Measurements from ENCODE around the gene HDDC2. TPM values are rescaled to one million over a fixed set of nuclear protein-coding genes. Genes with fewer than 3 reads are reported as not detected.

The HDDC2 gene
- polyA plus RNA-seq (ENCODE audit: insufficient read length in 12 of 12), result 10 to 100 TPM in 11 of 12 donors, not detected in 1; 51.3 to 66.9 (median 58.3) TPM
- long read RNA-seq, donor 1, transcript HDDC2-201 (5 exons, 1,350 nt), result minor isoform, 20 of 61 reads
- long read RNA-seq, donor 1, transcript HDDC2-202 (6 exons, 918 nt), result major isoform, 25 of 61 reads
- long read RNA-seq, donor 1, transcript HDDC2-208 (1 exons, 3,529 nt), result minor isoform, 8 of 61 reads
- long read RNA-seq, donor 1, partial matches to known transcripts, result 7 of 61 reads
- long read RNA-seq, donor 1, other reads (novel, unspliced or antisense), result 0 of 61 reads
- long read RNA-seq, donor 2, transcript HDDC2-201 (5 exons, 1,350 nt), result major isoform, 18 of 37 reads
- long read RNA-seq, donor 2, transcript HDDC2-208 (1 exons, 3,529 nt), result minor isoform, 5 of 37 reads
- long read RNA-seq, donor 2, transcript HDDC2-202 (6 exons, 918 nt), result minor isoform, 12 of 37 reads
- long read RNA-seq, donor 2, partial matches to known transcripts, result 0 of 37 reads
- long read RNA-seq, donor 2, other reads (novel, unspliced or antisense), result 0 of 37 reads
- long read RNA-seq, donor 3, transcript HDDC2-202 (6 exons, 918 nt), result minor isoform, 7 of 22 reads
- long read RNA-seq, donor 3, transcript HDDC2-201 (5 exons, 1,350 nt), result major isoform, 12 of 22 reads
- long read RNA-seq, donor 3, partial matches to known transcripts, result 0 of 22 reads
- long read RNA-seq, donor 3, other reads (novel, unspliced or antisense), result 0 of 22 reads
- long read RNA-seq, donor 4, transcript HDDC2-201 (5 exons, 1,350 nt), result major isoform, 6 of 11 reads
- long read RNA-seq, donor 4, partial matches to known transcripts, result 0 of 11 reads
- long read RNA-seq, donor 4, other reads (novel, unspliced or antisense), result 0 of 11 reads
- long read RNA-seq, donor 5, transcript HDDC2-208 (1 exons, 3,529 nt), result minor isoform, 5 of 85 reads
- long read RNA-seq, donor 5, transcript HDDC2-201 (5 exons, 1,350 nt), result major isoform, 20 of 85 reads
- long read RNA-seq, donor 5, transcript HDDC2-202 (6 exons, 918 nt), result minor isoform, 8 of 85 reads
- long read RNA-seq, donor 5, partial matches to known transcripts, result 0 of 85 reads
- long read RNA-seq, donor 5, other reads (novel, unspliced or antisense), result 52 of 85 reads
- long read RNA-seq, donor 6, transcript HDDC2-202 (6 exons, 918 nt), result minor isoform, 6 of 37 reads
- long read RNA-seq, donor 6, transcript HDDC2-201 (5 exons, 1,350 nt), result major isoform, 10 of 37 reads
- long read RNA-seq, donor 6, partial matches to known transcripts, result 6 of 37 reads
- long read RNA-seq, donor 6, other reads (novel, unspliced or antisense), result 13 of 37 reads
- long read RNA-seq, donor 7, transcript HDDC2-201 (5 exons, 1,350 nt), result major isoform, 14 of 18 reads
- long read RNA-seq, donor 7, partial matches to known transcripts, result 0 of 18 reads
- long read RNA-seq, donor 7, other reads (novel, unspliced or antisense), result 0 of 18 reads
- long read RNA-seq, donor 8, transcript HDDC2-201 (5 exons, 1,350 nt), result major isoform, 14 of 33 reads
- long read RNA-seq, donor 8, transcript HDDC2-208 (1 exons, 3,529 nt), result minor isoform, 8 of 33 reads
- long read RNA-seq, donor 8, transcript HDDC2-202 (6 exons, 918 nt), result minor isoform, 10 of 33 reads
- long read RNA-seq, donor 8, partial matches to known transcripts, result 0 of 33 reads
- long read RNA-seq, donor 8, other reads (novel, unspliced or antisense), result 0 of 33 reads
- long read RNA-seq, donor 9, transcript HDDC2-202 (6 exons, 918 nt), result major isoform, 6 of 16 reads
- long read RNA-seq, donor 9, transcript HDDC2-201 (5 exons, 1,350 nt), result major isoform, 6 of 16 reads
- long read RNA-seq, donor 9, partial matches to known transcripts, result 0 of 16 reads
- long read RNA-seq, donor 9, other reads (novel, unspliced or antisense), result 0 of 16 reads
- long read RNA-seq, donor 10, transcript HDDC2-202 (6 exons, 918 nt), result minor isoform, 9 of 30 reads
- long read RNA-seq, donor 10, transcript HDDC2-201 (5 exons, 1,350 nt), result major isoform, 13 of 30 reads
- long read RNA-seq, donor 10, transcript HDDC2-208 (1 exons, 3,529 nt), result minor isoform, 6 of 30 reads
- long read RNA-seq, donor 10, partial matches to known transcripts, result 0 of 30 reads
- long read RNA-seq, donor 10, other reads (novel, unspliced or antisense), result 0 of 30 reads
- long read RNA-seq, donor 11, transcript HDDC2-202 (6 exons, 918 nt), result minor isoform, 11 of 43 reads
- long read RNA-seq, donor 11, transcript HDDC2-208 (1 exons, 3,529 nt), result minor isoform, 5 of 43 reads
- long read RNA-seq, donor 11, transcript HDDC2-201 (5 exons, 1,350 nt), result major isoform, 27 of 43 reads
- long read RNA-seq, donor 11, partial matches to known transcripts, result 0 of 43 reads
- long read RNA-seq, donor 11, other reads (novel, unspliced or antisense), result 0 of 43 reads

DNA sequence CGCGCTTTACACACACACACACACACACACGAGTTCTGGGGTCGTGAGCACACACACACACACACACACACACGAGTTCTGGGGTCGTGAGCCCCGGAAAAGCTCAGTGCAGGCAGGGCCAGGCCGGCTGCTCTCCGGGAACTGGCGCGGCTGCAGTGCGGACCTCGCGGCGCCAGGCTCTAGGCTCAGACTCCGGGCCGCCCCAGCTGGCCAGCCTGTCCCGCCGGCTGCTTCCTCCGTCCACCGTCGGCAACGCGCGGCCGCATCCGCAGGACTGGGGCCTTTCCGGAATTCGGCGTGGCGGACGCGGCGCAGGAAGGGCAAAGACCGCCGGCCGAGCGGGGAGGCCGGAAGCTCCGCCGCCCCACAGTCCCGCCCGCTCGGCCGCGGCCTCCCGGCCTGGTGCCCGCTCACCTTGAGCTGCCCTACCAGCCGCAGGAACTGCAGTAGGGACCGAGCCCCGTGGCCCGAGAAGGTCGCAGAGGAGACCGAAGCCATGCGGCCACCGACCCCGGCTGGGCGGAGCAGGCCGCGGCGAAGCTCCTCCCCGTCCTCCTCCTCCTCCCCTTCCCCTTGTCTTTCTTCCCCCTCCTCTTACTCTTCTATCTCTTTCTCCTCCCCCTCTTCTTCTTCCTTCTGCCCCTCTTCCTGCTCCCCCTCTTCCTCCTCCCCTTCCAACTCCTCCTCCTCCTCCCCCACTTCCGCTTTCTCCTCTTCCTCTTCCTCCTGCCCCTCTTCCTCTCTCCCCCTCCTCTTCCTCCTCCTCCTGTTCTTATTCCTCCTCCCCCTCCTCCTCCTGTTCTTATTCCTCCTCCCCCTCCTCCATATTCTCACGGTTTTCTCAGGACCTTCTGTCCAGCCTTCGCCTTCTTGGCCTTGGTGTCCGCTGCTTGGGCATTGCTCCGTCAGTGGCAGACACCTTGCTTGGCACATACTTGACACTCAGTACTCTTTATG lies at the start of gene HDDC2:
Gene HDDC2 (minus strand): TSS at position 533 of the 957 bp plus-strand sequence. CDS start 35 bp downstream, at position 498.
- DNase-seq, result peak; percentile 73

- no peak for DNase-seq
Observed at GRCh38 chr6:125346926-125347563, 45.3 kb upstream of the HDDC2 start.

DNA sequence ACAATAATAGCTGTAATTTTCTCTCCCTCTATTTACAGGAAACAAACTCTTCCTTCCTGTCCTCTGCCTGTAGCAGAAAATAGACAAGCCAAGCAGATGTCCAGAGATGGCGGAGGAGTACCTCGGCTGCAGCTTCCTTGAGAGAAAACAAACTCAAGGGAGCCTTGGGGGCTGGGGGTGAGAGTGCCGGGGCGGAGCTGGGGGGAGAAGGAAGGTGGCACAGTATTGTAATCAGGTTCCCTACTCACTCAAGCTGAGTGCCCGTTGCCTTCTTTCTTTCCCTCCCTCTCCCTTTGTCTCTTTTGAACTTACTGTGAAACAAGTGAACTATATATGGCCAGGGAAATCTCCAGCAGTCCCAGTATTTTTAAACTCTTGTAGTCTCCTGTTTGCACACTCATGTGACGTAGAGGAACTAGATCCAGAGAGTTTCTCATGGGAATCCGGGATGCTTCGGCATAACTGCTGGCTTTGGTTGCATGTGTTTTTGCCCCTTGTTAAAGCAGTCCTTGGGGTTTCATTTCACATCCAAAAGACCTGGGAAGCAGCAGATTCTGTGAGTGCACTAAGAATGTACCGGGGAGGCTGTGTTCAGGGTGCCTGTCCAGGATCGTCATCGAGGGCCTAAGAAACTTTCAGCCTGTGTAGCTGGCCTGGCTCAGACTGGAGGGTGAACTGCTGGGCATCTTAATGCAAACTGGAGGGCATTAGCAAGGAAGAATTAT lies 44.6 kb upstream of the HDDC2 start:
- no peak for DNase-seq

GRCh38 chr6:125341460-125341859 lies 39.7 kb upstream of the HDDC2 start:
- DNase-seq, result no peak

DNA sequence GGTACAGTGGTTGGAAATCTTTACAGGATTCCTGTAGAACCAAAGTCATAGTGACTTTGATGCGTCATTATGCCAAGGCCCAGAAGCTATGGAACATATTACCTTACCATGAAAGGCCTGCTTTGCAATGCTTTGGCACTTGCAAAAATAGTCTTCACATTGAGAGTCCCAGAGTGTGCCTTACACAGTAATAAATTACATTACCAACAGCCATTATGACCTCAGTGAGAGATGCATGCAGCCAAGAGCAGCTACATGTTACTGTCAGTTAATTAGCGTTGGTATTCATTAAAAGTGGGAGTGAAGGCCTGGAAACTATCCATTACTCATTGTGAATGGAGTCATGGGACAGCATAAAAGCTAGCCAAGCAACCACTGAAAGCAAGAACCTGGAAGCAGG lies 39.2 kb upstream of the HDDC2 start:
- no peak for DNase-seq

DNA sequence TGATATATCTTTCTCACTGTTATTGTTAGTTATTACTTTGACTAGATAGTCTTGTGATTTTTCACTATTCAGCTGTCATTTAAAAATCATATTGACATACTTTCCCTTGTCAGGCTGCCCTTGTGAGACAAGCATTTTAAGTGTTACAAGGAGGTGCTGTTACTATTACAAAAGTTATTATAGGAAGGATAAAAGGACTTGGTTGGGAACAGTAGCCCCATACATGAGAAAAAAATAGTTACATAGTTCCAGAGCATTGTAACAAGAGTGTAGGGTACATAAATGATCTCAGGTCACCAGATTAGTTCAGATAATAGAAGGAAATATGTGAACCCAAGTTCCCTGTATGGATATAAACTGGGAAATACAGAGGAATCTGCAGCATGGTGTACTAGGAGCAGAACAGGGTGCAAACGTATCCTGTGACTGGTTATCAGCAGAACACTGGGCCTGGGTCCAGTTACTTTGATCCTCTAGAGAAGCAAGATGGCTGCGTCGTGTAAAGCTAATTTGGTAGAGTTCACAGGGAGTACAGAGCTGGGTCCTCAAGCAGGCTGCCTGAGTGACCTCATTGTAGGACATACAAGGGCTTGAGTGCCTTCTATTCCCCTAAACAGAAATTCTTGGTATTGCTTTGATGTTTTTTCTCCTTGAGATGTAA lies 38.5 kb upstream of the HDDC2 start:
- DNase-seq, result no peak

DNA sequence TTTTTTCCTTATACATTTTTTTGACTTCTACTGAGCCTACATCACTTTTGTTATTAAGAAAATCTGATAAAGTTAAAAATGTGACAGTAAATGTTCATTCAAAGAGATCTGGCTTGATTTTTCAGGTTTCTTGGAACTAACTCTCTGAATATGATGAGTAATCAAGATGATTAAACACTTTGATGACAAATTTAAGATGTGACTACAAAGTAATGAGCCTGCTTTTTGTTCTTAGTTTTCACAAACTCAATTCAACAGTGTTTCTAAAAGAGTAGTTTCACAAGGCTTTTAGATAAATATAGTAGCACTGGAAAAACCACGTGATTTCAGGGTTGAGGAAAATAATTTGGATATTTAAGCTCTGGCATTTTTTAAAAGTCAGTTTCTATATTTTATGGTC lies 37.9 kb upstream of the HDDC2 start:
- no peak for DNase-seq

DNA sequence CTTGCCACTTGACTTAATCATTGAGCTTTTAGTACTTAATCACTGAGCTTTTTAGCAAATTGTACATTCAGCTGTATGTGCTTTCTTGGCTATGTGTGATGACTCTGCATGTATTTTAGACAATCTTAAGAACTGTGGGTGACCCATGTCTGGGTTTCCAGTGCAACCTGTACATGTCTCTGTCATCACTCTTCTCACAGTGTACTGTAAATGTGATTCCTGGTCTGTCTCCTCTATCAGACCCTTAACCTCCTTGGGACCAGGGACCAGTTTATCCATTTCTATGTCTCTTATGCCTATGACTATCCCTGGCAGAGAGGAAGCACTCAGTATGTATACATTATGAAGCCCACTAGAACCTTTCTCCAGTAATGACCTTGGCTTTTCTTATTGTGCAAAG lies 36.6 kb upstream of the HDDC2 start:
- DNase-seq, result no peak

GRCh38 chr6:125337706-125338105 lies 35.9 kb upstream of the HDDC2 start:
- DNase-seq, result no peak

DNA sequence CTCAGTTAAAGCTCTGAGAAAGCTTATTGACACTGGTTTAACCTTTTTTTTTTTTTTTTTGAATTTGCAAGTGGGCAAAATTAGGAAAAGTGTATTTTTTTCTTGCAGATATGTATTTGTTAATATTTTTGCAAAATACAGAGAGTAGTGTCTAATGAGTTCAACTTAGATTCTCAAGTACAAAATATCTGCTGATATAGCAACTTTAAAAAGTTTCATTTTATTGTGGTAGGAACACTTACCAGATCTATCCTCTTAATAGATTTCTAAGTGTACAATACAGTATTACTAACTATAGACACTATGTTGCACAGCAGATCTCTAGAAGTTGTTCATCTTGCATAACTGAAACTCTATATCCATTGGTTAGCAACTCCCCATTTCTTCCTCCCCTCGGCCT lies 30.9 kb upstream of the HDDC2 start:
- DNase-seq, result no peak

DNA sequence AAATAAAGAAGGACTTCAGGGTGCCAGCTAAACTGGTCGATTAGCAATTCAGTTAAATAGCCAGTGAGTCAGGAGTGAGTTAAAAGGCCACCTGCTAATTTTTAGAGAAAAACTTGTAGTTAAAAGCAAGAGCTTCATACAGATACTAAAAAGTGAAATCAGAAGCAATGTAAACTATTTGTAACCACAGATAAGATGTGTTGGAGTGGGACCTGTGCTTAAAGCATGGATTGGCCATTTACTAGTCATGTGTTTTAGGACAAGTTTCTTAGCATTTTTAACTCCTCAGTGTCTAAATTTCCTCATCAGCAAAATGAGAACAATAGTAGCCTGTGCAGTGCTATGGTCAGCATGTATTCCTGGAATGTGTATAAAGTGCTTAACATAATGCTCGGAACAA lies 23.8 kb upstream of the HDDC2 start:
- no peak for DNase-seq

DNA sequence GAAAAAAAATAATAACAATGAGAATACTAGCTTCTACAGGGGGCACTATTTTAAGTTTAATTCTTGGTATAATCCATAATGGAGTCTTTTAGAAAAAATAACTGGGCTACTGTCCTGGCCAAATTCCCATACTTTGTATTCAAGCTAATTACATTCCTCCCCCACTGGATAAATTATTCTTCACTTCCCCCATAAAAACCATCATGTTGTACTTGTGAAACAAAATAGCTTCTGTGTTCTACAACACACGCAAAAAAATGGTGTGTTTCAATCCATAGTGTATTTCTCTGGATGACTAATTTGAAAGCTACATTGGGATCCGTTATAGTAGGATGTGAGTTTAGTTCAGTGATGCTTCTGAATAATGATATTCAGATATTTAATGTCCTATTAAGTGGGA lies 21.6 kb upstream of the HDDC2 start:
- no peak for DNase-seq

GRCh38 chr6:125316621-125317020 lies 14.9 kb upstream of the HDDC2 start:
- DNase-seq, result no peak

DNA sequence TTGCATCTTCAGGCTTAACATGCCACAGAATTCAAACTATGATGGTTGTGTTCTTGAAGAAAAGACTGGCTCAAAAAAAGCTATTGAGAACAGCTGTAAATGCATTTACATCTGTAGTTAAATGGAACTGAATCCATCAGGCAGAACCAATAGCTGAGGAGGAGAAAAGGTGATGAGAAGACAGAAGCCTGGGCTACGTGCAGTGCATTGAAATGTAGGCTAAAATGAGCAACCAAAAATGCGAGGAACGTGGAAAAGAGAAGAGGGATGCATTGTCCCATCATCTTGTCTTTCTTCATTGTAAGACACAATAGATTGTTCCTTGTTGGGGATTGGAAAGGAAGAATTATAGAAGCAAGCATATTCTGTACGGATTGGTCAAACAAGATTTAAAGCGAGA lies 13.8 kb upstream of the HDDC2 start:
- DNase-seq, result no peak

GRCh38 chr6:125314009-125314581 lies 12.3 kb upstream of the HDDC2 start:
- DNase-seq, result peak; percentile 70

- no peak for DNase-seq
Observed at GRCh38 chr6:125312950-125313349, 11.2 kb upstream of the HDDC2 start.

Measured in muscle of arm (tissue), 14 donors.